ENCODE measurements around the gene RAD51B.

RAD51B gene

GRCh38 chr14:68458840-68459469 lies 639.4 kb downstream of the RAD51B start:
- DNase-seq (ENCODE audit: low read depth in 2 of 2): no peak

GRCh38 chr14:68459480-68460136 lies 640.0 kb downstream of the RAD51B start:
- DNase-seq (ENCODE audit: low read depth in 2 of 2): no peak

- DNase-seq (ENCODE audit: low read depth in 2 of 2): no peak
Observed at GRCh38 chr14:68460541-68460940, 641.0 kb downstream of the RAD51B start.

- DNase-seq (ENCODE audit: low read depth in 2 of 2): no peak
Observed at GRCh38 chr14:68461086-68461485, 641.5 kb downstream of the RAD51B start.

- no peak for DNase-seq (ENCODE audit: low read depth in 2 of 2)
Observed at GRCh38 chr14:68462683-68463082, 643.1 kb downstream of the RAD51B start.

- no peak for DNase-seq (ENCODE audit: low read depth in 2 of 2)
Observed at GRCh38 chr14:68463299-68463698, 643.7 kb downstream of the RAD51B start.

GRCh38 chr14:68463705-68464374 lies 644.3 kb downstream of the RAD51B start:
- DNase-seq (ENCODE audit: low read depth in 2 of 2): no peak

GRCh38 chr14:68464711-68465110 lies 645.1 kb downstream of the RAD51B start:
- no peak for DNase-seq (ENCODE audit: low read depth in 2 of 2)

- DNase-seq (ENCODE audit: low read depth in 2 of 2): no peak
Observed at GRCh38 chr14:68466491-68466977, 647.0 kb downstream of the RAD51B start.

- DNase-seq (ENCODE audit: low read depth in 2 of 2): no peak
Observed at GRCh38 chr14:68467425-68467824, 647.8 kb downstream of the RAD51B start.

GRCh38 chr14:68468437-68469207 lies 649.0 kb downstream of the RAD51B start:
- peak; percentile 4 to 13 for DNase-seq (ENCODE audit: low read depth in 2 of 2)

GRCh38 chr14:68469208-68469713 lies 649.7 kb downstream of the RAD51B start:
- no peak for DNase-seq (ENCODE audit: low read depth in 2 of 2)

GRCh38 chr14:68470361-68470760 lies 650.8 kb downstream of the RAD51B start:
- DNase-seq (ENCODE audit: low read depth in 2 of 2): no peak

GRCh38 chr14:68471029-68471963 lies 651.7 kb downstream of the RAD51B start:
- no peak for DNase-seq (ENCODE audit: low read depth in 2 of 2)

- DNase-seq (ENCODE audit: low read depth in 2 of 2): no peak
Observed at GRCh38 chr14:68471964-68472508, 652.5 kb downstream of the RAD51B start.

GRCh38 chr14:68473069-68473468 lies 653.5 kb downstream of the RAD51B start:
- no peak for DNase-seq (ENCODE audit: low read depth in 2 of 2)

GRCh38 chr14:68473794-68474193 lies 654.2 kb downstream of the RAD51B start:
- no peak for DNase-seq (ENCODE audit: low read depth in 2 of 2)

GRCh38 chr14:68474741-68475140 lies 655.2 kb downstream of the RAD51B start:
- DNase-seq (ENCODE audit: low read depth in 2 of 2): no peak

- DNase-seq (ENCODE audit: low read depth in 2 of 2): no peak
Observed at GRCh38 chr14:68475802-68476201, 656.2 kb downstream of the RAD51B start.

Measured in stimulated activated CD4-positive, alpha-beta T cell treated with anti-CD3 and anti-CD28 coated beads, Interleukin-12 subunit alpha, Interleukin-12 subunit beta, amount 100 ng/mL, for 24 hours (primary cell).